GM10266 (cell line): ENCODE data around the gene ATP2A3.

Experiments used
- DNase-seq: peaks from one replicate; pipeline ENCODE4 v3.0.0; 2012; ENCODE audit errors: extremely low spot score
- CTCF ChIP-seq: IDR thresholded peaks from 2 replicates; pipeline ENCODE4 v1.5.1; 2012; ENCODE audit warnings: mild to moderate bottlenecking, low read depth; ENCODE audit not compliant: control insufficient read depth, insufficient read depth; ENCODE audit errors: missing control alignments

The ATP2A3 gene

GRCh38 chr17:3963237-3964201, 718 bp downstream of the ATP2A3 start:
- no peak for TF ChIP-seq CTCF
- peak; percentile 74 for DNase-seq

GRCh38 chr17:3962965-3963236, 1.3 kb downstream of the ATP2A3 start:
- DNase-seq: no peak
- TF ChIP-seq CTCF: no peak

GRCh38 chr17:3962217-3962964, 1.8 kb downstream of the ATP2A3 start:
- no peak for TF ChIP-seq CTCF
- no peak for DNase-seq

GRCh38 chr17:3961564-3962047, 2.6 kb downstream of the ATP2A3 start:
- TF ChIP-seq CTCF: no peak
- no peak for DNase-seq

GRCh38 chr17:3960764-3961163, 3.5 kb downstream of the ATP2A3 start:
- DNase-seq: no peak
- no peak for TF ChIP-seq CTCF

GRCh38 chr17:3959921-3960601, 4.2 kb downstream of the ATP2A3 start:
- no peak for TF ChIP-seq CTCF
- DNase-seq: no peak
